Dendritic cell treated with granulocyte-macrophage colony-stimulating factor and Interleukin-4, amounts not matched to agents 40 ng/mL and 50 ng/mL, for 4 days (primary cell): Measurements from ENCODE around the gene FAM118A.

Source experiments
- H3K27ac Mint-ChIP-seq: one replicate; pipeline ENCODE4 v1.8.0; 2022; ENCODE audit warnings: mild to moderate bottlenecking, mixed read lengths
- H3K27me3 Mint-ChIP-seq: one replicate; pipeline ENCODE4 v1.8.0; 2022; ENCODE audit warnings: mild to moderate bottlenecking, mixed read lengths
- H3K36me3 Mint-ChIP-seq: one replicate; pipeline ENCODE4 v1.8.0; 2022; ENCODE audit warnings: low read depth, mixed read lengths
- H3K4me1 Mint-ChIP-seq: one replicate; pipeline ENCODE4 v1.8.0; 2022; ENCODE audit warnings: low read depth, mixed read lengths
- H3K4me3 Mint-ChIP-seq: one replicate; pipeline ENCODE4 v1.8.0; 2022; ENCODE audit warnings: mild to moderate bottlenecking, moderate library complexity, mixed read lengths
- H3K9me3 Mint-ChIP-seq: one replicate; pipeline ENCODE4 v1.8.0; 2022; ENCODE audit warnings: mixed read lengths
- intact Hi-C: fragments of 100-400 bp; cut with micrococcal nuclease; formaldehyde crosslinking; loops from one replicate; pipeline ENCODE4 v1.15.0; 2022

Gene FAM118A

GRCh38 chr22:45308391-45308956, 1.3 kb upstream of the FAM118A start:
- Mint-ChIP-seq H3K36me3 (peaks cover 22% of the 10 kb centered on the region), H3K9me3 (no peaks in the 10 kb centered on the region), H3K27ac (peak overlapping the region; percentile 87), H3K4me3 (peak overlapping the region; percentile 91), H3K27me3 (no peaks in the 10 kb centered on the region), H3K4me1 (peaks cover 72% of the 10 kb centered on the region)
- intact Hi-C loops: no loop called here

- Mint-ChIP-seq H3K9me3 (no peaks in the 10 kb centered on the region), H3K4me3 (peak overlapping the region; percentile 91), H3K27ac (peak overlapping the region; percentile 87), H3K4me1 (peaks cover 77% of the 10 kb centered on the region), H3K36me3 (peaks cover 24% of the 10 kb centered on the region), H3K27me3 (no peaks in the 10 kb centered on the region)
- intact Hi-C loops: no loop called here
Measured at GRCh38 chr22:45308957-45309421, 745 bp upstream of the FAM118A start.

- H3K36me3 Mint-ChIP-seq: peaks cover 24% of the 10 kb centered on the region
- H3K9me3 Mint-ChIP-seq: no peaks in the 10 kb centered on the region
- peaks cover 88% of the 10 kb centered on the region for H3K4me1 Mint-ChIP-seq
- H3K4me3 Mint-ChIP-seq: peak overlapping the region; percentile 91
- H3K27ac Mint-ChIP-seq: peak overlapping the region; percentile 87
- H3K27me3 Mint-ChIP-seq: no peaks in the 10 kb centered on the region
- intact Hi-C loops: loop anchor here (10.0 kb wide), 2 partner anchors 46 to 124 kb away; no protein-coding TSS in a partner anchor
Measured at GRCh38 chr22:45310331-45310976, 720 bp downstream of the FAM118A start.

- Mint-ChIP-seq H3K9me3 (no peaks in the 10 kb centered on the region), H3K4me3 (peak overlapping the region; percentile 91), H3K36me3 (peaks cover 24% of the 10 kb centered on the region), H3K27ac (peak overlapping the region; percentile 87), H3K27me3 (no peaks in the 10 kb centered on the region), H3K4me1 (peaks cover 87% of the 10 kb centered on the region)
- intact Hi-C loops: loop anchor here (10.0 kb wide), 2 partner anchors 46 to 124 kb away; no protein-coding TSS in a partner anchor
Measured at GRCh38 chr22:45310977-45311531, 1.3 kb downstream of the FAM118A start.

- no peaks in the 10 kb centered on the region for H3K27me3 Mint-ChIP-seq
- intact Hi-C loops: loop anchor here (10.0 kb wide), 2 partner anchors 48 to 122 kb away; no protein-coding TSS in a partner anchor
- H3K4me3 Mint-ChIP-seq: no peak overlapping the region
- H3K9me3 Mint-ChIP-seq: no peaks in the 10 kb centered on the region
- peaks cover 24% of the 10 kb centered on the region for H3K36me3 Mint-ChIP-seq
- H3K4me1 Mint-ChIP-seq: peaks cover 86% of the 10 kb centered on the region
- no peak overlapping the region for H3K27ac Mint-ChIP-seq
Measured at GRCh38 chr22:45312415-45312814, 2.7 kb downstream of the FAM118A start.

- no peak overlapping the region for H3K27ac Mint-ChIP-seq
- intact Hi-C loops: loop anchor here (10.0 kb wide), 2 partner anchors 48 to 122 kb away; no protein-coding TSS in a partner anchor
- H3K4me1 Mint-ChIP-seq: peaks cover 86% of the 10 kb centered on the region
- no peak overlapping the region for H3K4me3 Mint-ChIP-seq
- H3K27me3 Mint-ChIP-seq: no peaks in the 10 kb centered on the region
- H3K9me3 Mint-ChIP-seq: no peaks in the 10 kb centered on the region
- H3K36me3 Mint-ChIP-seq: peaks cover 24% of the 10 kb centered on the region
Measured at GRCh38 chr22:45312856-45313255, 3.1 kb downstream of the FAM118A start.

GRCh38 chr22:45314054-45314721, 4.5 kb downstream of the FAM118A start:
- H3K27ac Mint-ChIP-seq: peak overlapping the region; percentile 57
- no peaks in the 10 kb centered on the region for H3K27me3 Mint-ChIP-seq
- peak overlapping the region; percentile 45 for H3K4me3 Mint-ChIP-seq
- intact Hi-C loops: loop anchor here (10.0 kb wide), 2 partner anchors 49 to 121 kb away; no protein-coding TSS in a partner anchor
- peaks cover 86% of the 10 kb centered on the region for H3K4me1 Mint-ChIP-seq
- peaks cover 24% of the 10 kb centered on the region for H3K36me3 Mint-ChIP-seq
- no peaks in the 10 kb centered on the region for H3K9me3 Mint-ChIP-seq

GRCh38 chr22:45314786-45315185, 5.1 kb downstream of the FAM118A start:
- no peaks in the 10 kb centered on the region for H3K27me3 Mint-ChIP-seq
- intact Hi-C loops: loop anchor here (10.0 kb wide), 2 partner anchors 50 to 120 kb away; no protein-coding TSS in a partner anchor
- peak overlapping the region; percentile 57 for H3K27ac Mint-ChIP-seq
- no peaks in the 10 kb centered on the region for H3K9me3 Mint-ChIP-seq
- H3K4me1 Mint-ChIP-seq: peaks cover 88% of the 10 kb centered on the region
- H3K4me3 Mint-ChIP-seq: peak overlapping the region; percentile 45
- peaks cover 24% of the 10 kb centered on the region for H3K36me3 Mint-ChIP-seq

- Mint-ChIP-seq H3K27ac (peak overlapping the region; percentile 85), H3K36me3 (peaks cover 19% of the 10 kb centered on the region), H3K27me3 (no peaks in the 10 kb centered on the region), H3K4me3 (no peak overlapping the region), H3K9me3 (no peaks in the 10 kb centered on the region), H3K4me1 (peaks cover 75% of the 10 kb centered on the region)
- intact Hi-C loops: loop anchor here (10.0 kb wide), 2 partner anchors 52 to 118 kb away; no protein-coding TSS in a partner anchor
Measured at GRCh38 chr22:45316796-45317526, 7.2 kb downstream of the FAM118A start.

GRCh38 chr22:45317551-45318167, 7.9 kb downstream of the FAM118A start:
- Mint-ChIP-seq H3K27ac (peak overlapping the region; percentile 85), H3K4me3 (no peak overlapping the region), H3K27me3 (no peaks in the 10 kb centered on the region), H3K9me3 (no peaks in the 10 kb centered on the region), H3K4me1 (peaks cover 68% of the 10 kb centered on the region), H3K36me3 (peaks cover 20% of the 10 kb centered on the region)
- intact Hi-C loops: loop anchor here (10.0 kb wide), 2 partner anchors 53 to 117 kb away; no protein-coding TSS in a partner anchor

- H3K4me1 Mint-ChIP-seq: peaks cover 63% of the 10 kb centered on the region
Measured at GRCh38 chr22:45318168-45318557, 8.4 kb downstream of the FAM118A start.

GRCh38 chr22:45318558-45319323, 9.0 kb downstream of the FAM118A start:
- H3K36me3 Mint-ChIP-seq: peaks cover 24% of the 10 kb centered on the region
- H3K4me1 Mint-ChIP-seq: peaks cover 58% of the 10 kb centered on the region
- peak overlapping the region; percentile 4 for H3K4me3 Mint-ChIP-seq
- intact Hi-C loops: loop anchor here (10.0 kb wide), 2 partner anchors 54 to 116 kb away; no protein-coding TSS in a partner anchor
- no peaks in the 10 kb centered on the region for H3K27me3 Mint-ChIP-seq
- H3K9me3 Mint-ChIP-seq: no peaks in the 10 kb centered on the region
- H3K27ac Mint-ChIP-seq: peak overlapping the region; percentile 85

More at GRCh38 chr22:45318168-45318557, 8.4 kb downstream of the FAM118A start:
- no peaks in the 10 kb centered on the region for H3K27me3 Mint-ChIP-seq
- H3K9me3 Mint-ChIP-seq: no peaks in the 10 kb centered on the region
- peak overlapping the region; percentile 4 for H3K4me3 Mint-ChIP-seq
- peak overlapping the region; percentile 85 for H3K27ac Mint-ChIP-seq
- intact Hi-C loops: loop anchor here (10.0 kb wide), 2 partner anchors 53 to 117 kb away; no protein-coding TSS in a partner anchor
- H3K36me3 Mint-ChIP-seq: peaks cover 24% of the 10 kb centered on the region
